Stimulated activated CD8-positive, alpha-beta memory T cell treated with anti-CD3 and anti-CD28 coated beads, Interleukin-4, amount 100 ng/mL, for 4 hours (primary cell): ENCODE results near the gene AMOTL2.

Source experiments
- DNase-seq, 2 donors: peaks; one replicate each; pipeline ENCODE4 v3.0.0-alpha.2; 2020; ENCODE audit warnings: low read depth in 2 of 2, low spot score in 1 of 2

AMOTL2 gene

DNA sequence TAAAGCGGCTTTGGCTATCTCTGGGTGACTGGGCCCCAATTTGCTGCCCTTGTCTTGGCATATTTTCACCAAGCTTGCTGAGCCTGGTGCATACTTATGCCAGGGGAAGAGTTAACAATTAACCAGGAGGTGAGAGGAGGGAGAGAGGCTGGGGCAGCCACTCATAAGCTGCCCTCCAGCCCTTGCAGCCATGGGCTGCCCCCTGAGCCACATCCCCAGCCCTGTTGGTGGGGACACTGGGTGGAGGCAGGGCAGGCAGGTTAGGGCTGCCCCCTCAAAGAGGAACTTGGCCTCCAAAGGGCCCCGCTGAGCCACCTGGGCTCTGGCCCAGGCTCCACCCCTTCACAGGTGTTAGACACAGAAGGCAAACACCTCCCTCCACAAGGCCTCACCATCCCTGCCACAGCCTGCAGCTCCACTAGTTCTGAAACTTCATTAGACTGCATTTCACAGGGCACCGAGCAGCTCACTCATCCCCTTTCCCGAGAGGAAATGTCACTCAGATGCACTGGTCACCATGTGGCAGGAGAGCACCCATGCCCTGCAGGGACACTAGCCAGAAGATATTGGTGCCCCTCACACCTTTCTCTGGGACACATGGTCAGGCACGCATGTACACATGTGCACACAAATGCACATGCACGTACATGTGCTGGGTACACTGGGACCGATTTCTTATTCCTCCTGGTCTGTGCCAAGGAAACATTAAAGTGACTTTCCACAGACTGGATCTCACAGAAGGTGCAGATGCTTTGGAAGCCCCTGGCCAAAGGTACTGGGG lies 20.2 kb downstream of the AMOTL2 start:
- DNase-seq = no peak

DNA sequence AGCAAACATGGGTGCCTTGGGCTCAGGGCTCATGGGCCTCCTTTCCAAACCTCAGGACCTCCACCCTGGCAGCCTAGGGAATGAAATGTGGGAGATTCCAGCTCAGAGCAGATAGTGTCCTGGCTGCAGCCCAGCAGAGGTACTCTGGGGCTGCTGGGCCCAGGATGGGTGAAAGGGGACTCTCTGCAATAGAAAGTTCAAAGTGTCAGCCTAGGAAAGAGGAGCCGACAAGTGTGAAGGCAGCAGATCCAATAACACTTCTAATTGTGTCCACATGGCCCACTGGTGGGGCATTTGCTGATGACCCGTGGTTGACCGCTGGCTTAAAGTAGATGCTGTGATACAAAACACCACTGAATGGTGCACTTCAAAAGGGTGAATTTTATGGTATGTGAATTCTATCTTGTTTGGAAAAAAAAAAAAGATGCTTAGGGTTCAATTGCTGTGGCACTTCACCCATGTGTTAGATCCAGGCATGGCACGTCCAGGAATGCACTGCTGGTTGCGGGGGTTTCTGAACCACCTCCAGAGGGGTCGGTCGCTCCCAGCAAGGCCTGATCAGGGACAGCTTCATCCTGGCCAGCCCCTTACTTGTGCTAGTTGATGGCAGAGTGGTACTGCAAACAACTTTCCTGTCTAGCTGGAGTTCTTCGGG lies 20.9 kb downstream of the AMOTL2 start:
- DNase-seq = no peak

DNA sequence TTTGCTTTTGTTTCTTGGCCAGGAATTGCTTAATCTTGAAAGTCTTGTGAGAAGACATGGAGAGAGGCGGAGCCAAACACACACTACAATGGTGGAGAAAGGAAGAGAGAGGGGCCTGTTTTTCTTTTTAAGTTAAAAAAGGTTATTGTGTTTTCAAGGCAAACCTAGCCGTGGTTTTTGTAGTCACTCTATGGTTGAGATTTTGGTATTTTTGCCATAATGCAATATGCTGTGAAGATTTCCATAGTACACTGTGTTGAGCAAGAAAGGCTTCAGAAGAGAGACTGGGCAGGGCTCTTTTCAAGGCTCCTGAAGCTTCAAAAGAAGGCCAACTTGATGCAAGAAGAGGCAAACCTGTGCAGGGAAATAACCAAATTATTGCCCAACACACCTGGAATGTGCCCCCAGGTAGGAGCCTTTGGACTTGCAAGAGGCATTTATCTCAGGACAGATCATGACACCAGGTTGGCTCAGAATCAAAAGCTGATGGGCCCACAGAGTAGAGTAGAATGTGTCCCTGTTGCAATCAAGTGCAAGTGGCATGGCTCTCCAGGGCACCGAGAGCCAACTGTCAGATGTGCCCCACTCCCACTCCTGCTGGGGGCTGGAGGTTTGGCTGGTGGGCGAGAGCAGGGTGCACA lies 22.1 kb downstream of the AMOTL2 start:
- no peak for DNase-seq

- DNase-seq = no peak
Observed at GRCh38 chr3:134351427-134351826, 22.8 kb downstream of the AMOTL2 start.

DNA sequence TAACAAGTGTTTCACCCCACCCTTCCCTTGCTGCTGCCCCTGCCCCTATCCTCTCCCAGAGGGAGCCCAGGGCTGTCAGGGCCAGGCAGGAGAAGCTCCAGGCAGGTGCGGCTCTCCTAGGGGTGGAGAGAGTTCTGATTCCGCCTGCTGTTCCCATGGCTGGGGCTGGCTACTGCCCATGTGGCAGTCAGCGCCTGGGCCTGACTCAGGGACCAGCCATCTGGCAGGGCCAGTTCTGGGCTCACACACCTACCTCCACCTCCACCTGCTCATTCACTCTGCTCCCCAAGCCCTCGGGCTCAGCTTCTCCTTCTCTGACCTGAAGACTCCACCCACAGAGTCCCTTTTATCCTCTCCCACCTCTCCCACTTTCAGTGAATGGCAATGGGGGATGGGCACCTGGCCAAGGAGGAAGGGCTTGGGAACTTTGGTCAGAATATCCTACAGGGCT lies 23.4 kb downstream of the AMOTL2 start:
- DNase-seq = no peak

- DNase-seq = no peak
Observed at GRCh38 chr3:134350266-134350665, 24.0 kb downstream of the AMOTL2 start.

DNA sequence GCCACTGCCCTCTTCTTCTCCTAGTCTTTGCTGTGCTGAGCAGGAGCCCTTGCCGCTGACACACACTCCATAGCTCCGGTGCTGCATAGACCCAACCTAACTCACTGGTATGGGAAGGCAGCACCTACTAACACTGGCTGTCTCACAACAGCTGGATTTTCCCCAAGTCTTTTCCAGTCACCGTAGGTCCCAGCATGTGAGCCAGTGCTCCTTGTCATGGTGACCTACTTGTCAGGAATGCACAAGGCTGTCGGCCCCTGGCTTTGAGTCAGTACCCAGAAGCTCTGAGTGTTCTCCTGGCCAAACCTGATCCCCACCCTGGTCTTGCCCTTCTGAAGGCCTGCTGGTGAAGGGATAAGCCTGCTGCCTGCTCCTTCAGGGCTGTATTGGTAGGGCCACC lies 25.7 kb downstream of the AMOTL2 start:
- no peak for DNase-seq

DNA sequence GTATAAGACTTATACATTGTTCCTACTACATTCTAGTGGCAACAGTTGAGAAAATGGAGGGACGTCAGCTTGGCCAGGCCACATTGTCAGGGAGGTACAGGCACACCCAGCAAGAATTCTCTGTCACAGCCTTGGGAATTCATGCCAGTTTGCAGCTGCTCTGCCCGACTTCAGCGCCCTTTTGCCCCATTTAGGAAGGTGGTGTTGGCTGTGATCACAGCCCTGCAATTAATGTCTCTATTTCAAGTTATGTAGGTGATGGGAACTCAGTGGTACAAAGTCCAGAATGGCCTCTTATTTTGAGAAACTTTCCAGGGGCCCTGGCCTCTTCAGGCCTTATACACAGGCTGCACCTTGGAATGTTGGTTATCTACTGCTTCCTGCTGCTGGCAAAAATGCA lies 26.7 kb downstream of the AMOTL2 start:
- no peak for DNase-seq

- DNase-seq = no peak
Observed at GRCh38 chr3:134346744-134347143, 27.5 kb downstream of the AMOTL2 start.

DNA sequence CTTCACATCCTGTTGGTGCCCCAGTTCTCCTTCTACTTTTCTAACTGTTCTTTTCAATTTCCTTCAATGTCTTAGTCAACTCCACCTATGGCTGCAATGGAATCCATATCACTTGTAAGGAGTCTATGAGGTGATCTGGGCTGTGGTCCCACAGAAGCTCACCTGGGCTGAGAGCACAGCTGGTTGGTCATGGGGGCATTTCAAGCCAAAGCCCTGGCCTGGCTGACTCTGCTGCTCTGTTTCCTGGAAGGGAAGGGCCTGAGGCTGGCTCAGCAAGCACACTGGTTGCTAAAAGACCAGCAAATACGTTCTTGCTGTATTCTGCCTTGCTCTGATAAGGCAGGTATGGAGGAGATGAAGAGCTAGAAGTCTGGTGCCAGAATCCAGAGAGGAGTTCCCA lies 29.0 kb downstream of the AMOTL2 start:
- DNase-seq = no peak

DNA sequence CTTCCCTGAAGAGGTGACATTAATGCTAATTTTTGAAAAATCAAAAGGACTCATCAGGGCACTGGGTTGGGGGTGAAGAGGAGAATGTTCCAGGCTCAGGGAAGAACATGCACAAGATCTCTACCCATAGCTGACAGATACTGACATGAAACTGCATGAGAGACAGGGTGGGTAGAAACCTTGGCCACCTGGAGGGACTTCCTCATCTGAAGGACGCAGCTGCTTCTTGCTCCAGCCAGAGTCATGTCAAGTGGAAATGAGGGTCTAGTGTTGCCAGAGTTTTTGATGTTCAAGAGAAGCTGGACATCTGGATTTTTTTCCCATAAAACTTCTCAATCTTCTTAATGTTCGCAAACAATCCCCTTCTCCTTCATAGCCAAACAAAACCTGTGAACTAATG lies 29.7 kb downstream of the AMOTL2 start:
- DNase-seq = no peak

DNA sequence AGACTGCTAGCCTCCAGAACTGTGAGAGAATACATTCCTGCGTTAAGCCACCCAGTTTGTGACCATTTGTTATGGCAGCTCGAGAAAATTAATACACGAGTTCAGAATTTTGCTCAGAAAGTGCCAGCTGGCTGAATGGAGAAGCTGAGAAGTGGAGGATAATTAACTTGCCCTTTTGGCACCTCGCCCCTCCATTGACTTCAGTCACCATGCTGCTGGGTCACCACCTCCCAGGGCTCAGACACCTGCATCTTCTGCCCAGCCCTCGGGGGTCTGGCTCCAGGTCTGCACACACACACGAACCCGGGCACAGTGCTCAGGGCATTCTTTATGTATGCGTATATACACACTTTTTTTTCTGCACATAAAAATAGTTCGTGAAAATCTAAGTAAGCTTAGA lies 32.0 kb downstream of the AMOTL2 start:
- DNase-seq = no peak

DNA sequence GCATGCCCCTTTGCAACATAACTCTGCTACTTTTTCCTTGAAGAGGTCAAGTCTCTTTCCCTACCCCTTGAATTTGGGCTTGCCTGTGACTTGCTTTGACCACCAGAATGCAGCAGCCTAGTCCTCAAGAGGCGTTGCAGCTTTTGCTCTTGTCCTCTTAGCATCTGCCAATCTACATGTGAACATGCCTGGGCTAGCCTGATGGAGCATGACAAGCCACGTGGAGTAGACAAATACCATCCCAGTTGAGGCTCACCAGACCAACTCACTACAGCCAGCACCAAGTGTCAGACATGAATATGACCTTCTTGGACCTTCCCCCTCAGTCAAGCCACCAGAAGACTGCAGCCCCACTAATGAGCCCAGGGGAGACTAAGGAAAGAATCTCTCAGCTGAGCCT lies 32.9 kb downstream of the AMOTL2 start:
- no peak for DNase-seq

GRCh38 chr3:134340982-134341365 lies 33.3 kb downstream of the AMOTL2 start:
- DNase-seq = no peak

DNA sequence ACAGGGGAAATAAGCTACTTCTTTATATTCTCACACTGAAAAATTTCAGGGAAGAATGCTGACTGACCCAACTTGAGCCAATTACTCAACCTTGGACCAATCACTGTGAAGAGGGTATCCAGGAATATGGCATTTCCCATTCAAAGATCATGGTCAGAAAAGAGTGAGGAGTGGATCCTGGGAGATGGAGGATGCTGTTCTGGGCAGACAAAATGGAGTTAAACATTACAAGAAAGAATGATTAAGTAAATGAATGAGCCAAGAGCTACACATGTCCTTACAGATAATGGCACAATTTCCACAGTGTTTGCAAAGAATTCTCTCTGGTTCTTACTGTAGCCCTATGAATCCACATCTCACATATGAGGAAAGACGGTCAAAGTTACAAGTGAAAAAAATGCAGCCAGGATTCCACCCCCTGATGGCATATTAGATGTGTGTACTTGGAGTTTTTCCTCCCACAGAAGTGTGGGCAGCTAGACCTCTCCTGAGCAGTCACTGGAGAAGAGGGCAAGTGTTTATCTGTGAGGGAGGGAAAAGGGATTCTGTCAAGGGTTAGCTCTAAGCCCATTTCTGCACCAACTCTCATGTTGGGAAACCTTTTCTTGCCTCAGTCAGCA lies 33.8 kb downstream of the AMOTL2 start:
- no peak for DNase-seq

- DNase-seq = no peak
Observed at GRCh38 chr3:134339913-134340312, 34.3 kb downstream of the AMOTL2 start.

DNA sequence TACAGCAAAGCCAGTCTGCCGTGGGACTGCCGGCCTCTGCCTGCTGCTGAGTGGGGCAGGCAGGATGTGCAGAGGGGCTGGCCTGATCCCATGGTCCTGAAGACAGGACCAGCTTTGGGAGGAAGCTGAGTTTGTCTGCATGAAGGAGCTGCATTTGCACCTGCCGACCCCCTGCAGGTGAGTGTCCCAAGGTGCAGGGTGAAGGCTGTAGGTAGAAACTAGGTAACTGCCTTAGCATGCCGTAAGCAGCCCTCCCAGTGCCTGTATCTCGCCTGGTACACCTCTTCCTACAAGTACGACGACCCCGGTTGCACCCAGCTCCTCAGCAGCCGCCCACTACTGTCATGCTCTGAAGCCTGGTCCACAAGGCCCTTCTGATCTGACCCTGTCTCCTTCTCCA lies 34.9 kb downstream of the AMOTL2 start:
- DNase-seq = no peak

DNA sequence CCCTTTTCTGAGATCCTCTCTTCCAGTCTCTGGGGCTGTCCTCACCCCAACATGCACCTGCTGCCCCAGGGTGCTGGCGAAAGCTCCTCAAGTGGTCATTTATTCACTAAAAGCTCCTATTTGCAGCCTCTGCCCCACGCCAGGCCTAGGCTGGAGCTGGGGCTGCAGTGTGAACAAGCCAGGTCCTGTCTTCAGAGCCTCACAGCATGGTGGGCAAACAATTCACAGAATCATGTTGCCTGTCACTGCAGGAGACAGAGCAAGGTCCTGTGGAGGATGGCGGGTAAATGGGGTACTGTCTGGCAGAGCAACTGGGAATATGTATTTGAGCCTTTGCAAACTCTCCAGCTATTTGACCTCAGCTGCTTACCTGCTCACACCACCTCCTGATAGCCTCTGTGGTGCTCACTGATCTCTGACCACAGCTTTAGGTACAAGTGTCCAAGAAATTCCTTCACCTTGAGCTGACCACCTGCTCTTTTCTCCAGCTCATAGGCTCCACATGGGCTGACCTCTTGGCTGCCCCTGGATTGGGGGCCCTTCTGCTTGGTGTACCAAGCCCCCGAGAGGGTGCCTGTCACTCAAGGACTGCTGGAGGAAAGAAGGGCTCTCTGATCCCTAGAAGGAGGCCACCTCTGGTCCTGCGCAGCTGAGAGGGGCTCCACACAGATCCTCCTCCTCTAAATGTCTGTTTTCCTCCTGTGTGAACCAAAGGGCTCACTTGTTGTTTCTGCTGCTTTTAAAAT lies 35.6 kb downstream of the AMOTL2 start:
- no peak for DNase-seq

DNA sequence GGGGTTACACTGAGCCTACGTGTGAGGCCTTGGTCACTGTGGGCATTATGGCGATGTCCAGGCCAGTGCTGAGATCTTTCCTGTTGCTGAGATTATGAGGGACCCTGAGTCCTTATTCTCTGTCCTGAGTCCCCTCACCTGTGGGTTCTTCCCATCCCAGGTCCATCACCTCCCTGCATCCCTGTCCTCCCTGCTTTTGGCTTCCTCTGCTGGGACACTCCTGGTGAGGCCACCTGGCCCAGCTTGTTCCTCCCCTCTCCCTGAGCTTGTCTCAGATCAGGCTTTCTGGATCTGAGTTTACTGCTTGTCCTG lies 36.1 kb downstream of the AMOTL2 start:
- no peak for DNase-seq

- no peak for DNase-seq
Observed at GRCh38 chr3:134337511-134338200, 36.6 kb downstream of the AMOTL2 start.

- DNase-seq = no peak
Observed at GRCh38 chr3:134337071-134337482, 37.2 kb downstream of the AMOTL2 start.
